Measurements from ENCODE around the gene PCDHAC1.

- TF ChIP-seq CBX3 (IDR thresholded peaks at IDR 0.05; ENCODE audit: low read depth) (no peak), MAX (IDR thresholded peaks at IDR 0.05) (no peak), CTCF (IDR thresholded peaks at IDR 0.05 in 2 of 3, conservative IDR thresholded peaks at IDR 0.05 in 1 of 3; ENCODE audit: borderline replicate concordance in 1 of 3, insufficient read depth in 1 of 3, low read depth in 2 of 3, low read length in 2 of 3) (no peak), EZH2 (IDR thresholded peaks at IDR 0.05) (no peak), POLR2A (IDR thresholded peaks at IDR 0.05; ENCODE audit: borderline replicate concordance, extremely low read depth, insufficient read depth, insufficient read length) (no peak), ATF3 (IDR thresholded peaks at IDR 0.05) (no peak), POLR2AphosphoS5 (IDR thresholded peaks at IDR 0.05; ENCODE audit: low read depth, low read length) (no peak), EZH2phosphoT487 (IDR thresholded peaks at IDR 0.05; ENCODE audit: borderline replicate concordance) (no peak), SIN3A (IDR thresholded peaks at IDR 0.05; ENCODE audit: low read depth) (no peak), ZFX (IDR thresholded peaks at IDR 0.05) (no peak), SRF (IDR thresholded peaks at IDR 0.05; ENCODE audit: low read depth) (no peak)
Observed at GRCh38 chr5:140977003-140977402, 50.9 kb downstream of the PCDHAC1 start.
